HFF-Myc (cell line): Measurements from ENCODE around the gene STX19.

Experiments
- DNase-seq: peaks from one replicate; pipeline ENCODE4 v3.0.0-alpha.2; 2011; ENCODE audit warnings: low read depth; ENCODE audit errors: extremely low read depth
- H3K4me3 ChIP-seq: replicated peaks from 2 replicates; pipeline ENCODE4 v1.5.1; 2011; ENCODE audit warnings: low read depth, mild to moderate bottlenecking, control low read depth, low read length
- CTCF ChIP-seq: IDR thresholded peaks from 2 replicates; pipeline ENCODE4 v1.5.1; 2012; ENCODE audit warnings: mild to moderate bottlenecking, low read depth, low read length, control low read depth; ENCODE audit errors: missing control alignments

STX19 gene

DNA sequence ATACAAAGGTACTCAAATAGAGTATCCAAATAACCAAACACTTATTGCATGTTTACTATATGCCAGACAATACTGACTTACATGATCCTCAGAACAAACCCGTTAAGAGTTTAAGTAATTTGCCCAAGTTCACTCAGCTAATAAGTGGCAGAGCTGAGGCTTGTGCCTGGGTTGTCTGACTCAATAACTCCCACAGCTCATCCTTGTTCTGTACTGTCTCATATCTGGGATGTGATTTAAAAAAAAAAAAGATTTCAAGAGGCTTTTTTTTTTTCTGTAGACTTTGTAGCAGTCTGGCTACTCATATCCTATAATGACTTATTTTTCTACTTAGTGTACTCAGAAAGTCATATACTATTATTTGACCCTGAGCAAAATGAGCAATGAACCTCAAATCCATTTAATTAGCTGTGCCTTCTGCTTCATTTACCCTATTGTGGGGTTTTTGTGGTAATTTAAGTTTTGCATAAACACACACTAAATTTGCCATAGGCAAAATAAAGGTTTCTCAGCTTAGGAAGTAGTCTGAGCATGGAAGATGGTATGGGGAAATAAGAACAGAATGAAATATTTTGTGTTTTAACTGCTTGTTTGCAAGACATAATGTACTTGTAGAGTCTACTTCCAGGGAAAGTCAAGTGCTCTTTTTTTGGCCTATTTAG lies 37.6 kb upstream of the STX19 start:
- TF ChIP-seq CTCF: no peak
- no peak for DNase-seq
- H3K4me3 ChIP-seq: no peak overlapping the region

GRCh38 chr3:94065122-94065521 lies 36.7 kb upstream of the STX19 start:
- TF ChIP-seq CTCF: no peak
- no peak for DNase-seq
- no peak overlapping the region for H3K4me3 ChIP-seq

DNA sequence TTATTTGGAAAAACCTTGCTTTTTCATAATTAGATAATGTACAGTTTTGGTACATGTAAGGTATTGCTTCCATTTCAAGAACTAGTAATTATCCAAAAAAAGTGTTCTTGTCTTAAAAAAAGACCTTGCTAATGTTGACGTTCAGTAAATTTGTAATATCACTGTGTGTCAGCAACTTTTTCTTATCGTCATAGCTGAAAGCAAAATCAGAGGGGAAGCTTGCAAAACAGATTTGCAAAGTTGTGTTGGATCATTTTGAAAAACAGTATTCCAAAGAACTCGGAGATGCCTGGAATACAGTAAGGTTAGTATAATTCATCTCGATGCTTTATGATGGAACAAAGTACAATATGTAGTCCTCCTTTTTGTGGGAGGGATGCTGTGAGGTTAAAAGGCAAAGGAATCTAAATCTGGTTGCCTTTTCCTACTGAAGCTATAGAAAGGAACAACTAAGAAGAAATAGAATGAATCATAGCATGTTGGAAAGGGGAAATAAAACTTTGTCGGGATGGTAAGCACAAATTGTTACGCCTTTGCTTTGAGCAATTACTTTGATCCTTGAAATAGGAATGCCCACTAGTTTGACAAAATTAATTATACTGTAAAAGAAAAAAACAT lies 36.0 kb upstream of the STX19 start:
- TF ChIP-seq CTCF: no peak
- H3K4me3 ChIP-seq: peak overlapping the region; percentile 62
- no peak for DNase-seq

GRCh38 chr3:94063496-94064119 lies 35.2 kb upstream of the STX19 start:
- peak overlapping the region; percentile 62 for H3K4me3 ChIP-seq
- no peak for TF ChIP-seq CTCF
- DNase-seq: no peak

GRCh38 chr3:94062513-94063404 lies 34.4 kb upstream of the STX19 start, which contains the start of the genes DHFR2 and NSUN3:
Gene DHFR2, minus strand, starts transcription at chr3:94062916. Its CDS starts 1,405 bp downstream, at chr3:94061511.
Gene NSUN3, plus strand, starts transcription at chr3:94063061. Its CDS starts 66 bp downstream, at chr3:94063127.
- H3K4me3 ChIP-seq: peak within 1 kb of the TSS; percentile 62
- DNase-seq: peak; percentile 96
- no peak for TF ChIP-seq CTCF

DNA sequence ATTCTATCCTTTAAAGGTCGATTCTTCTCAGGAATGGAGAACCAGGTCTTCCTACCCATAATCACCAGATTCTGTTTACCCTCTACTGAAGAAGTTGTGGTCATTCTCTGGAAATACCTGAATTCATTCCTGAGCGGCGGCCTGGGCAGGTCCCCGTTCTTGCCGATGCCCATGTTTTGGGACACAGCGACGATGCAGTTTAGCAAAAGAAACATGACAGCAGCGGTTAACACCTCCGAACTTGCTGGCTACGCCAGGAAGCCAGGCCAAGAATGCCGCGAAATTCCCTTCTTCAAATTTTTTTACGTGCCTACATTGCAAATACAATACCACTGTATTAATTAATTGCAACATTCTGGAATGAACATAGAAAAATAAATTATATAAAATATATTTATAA lies 32.9 kb upstream of the STX19 start:
- H3K4me3 ChIP-seq: no peak overlapping the region
- TF ChIP-seq CTCF: no peak
- DNase-seq: no peak
